HG02840 (cell line): ENCODE measurements around the gene SF1.
"Not testable (repeated sequence)": the region's sequence is repeated elsewhere in the genome, so short reads cannot be mapped to it uniquely, and the experiment has no call there.

Source experiments
- ATAC-seq: cut with Tn5 transposase; IDR thresholded peaks from one replicate; pipeline ENCODE4 v1.9.1; 2021; ENCODE audit warnings: mild to moderate bottlenecking, moderate library complexity, moderate number of reproducible peaks; ENCODE audit not compliant: unreplicated experiment, low FRiP score

SF1 gene

GRCh38 chr11:64778473-64779298 lies at the start of gene SF1:
Gene SF1, minus strand, starts transcription at chr11:64778542. Its CDS starts 150 bp downstream, at chr11:64778392.
- ATAC-seq, result peak; percentile 76

- no peak for ATAC-seq
Observed at GRCh38 chr11:64827451-64827839, 49.1 kb upstream of the SF1 start.

GRCh38 chr11:64826578-64827450 lies 48.5 kb upstream of the SF1 start:
- ATAC-seq, result no peak

GRCh38 chr11:64826062-64826461 lies 47.7 kb upstream of the SF1 start:
- no peak for ATAC-seq

GRCh38 chr11:64823568-64824119 lies 45.3 kb upstream of the SF1 start:
- no peak for ATAC-seq

GRCh38 chr11:64817476-64817875 lies 39.1 kb upstream of the SF1 start:
- ATAC-seq, result no peak

- not testable (repeated sequence) for ATAC-seq
Observed at GRCh38 chr11:64815433-64815832, 37.1 kb upstream of the SF1 start.

- no peak for ATAC-seq
Observed at GRCh38 chr11:64814712-64815187, 36.4 kb upstream of the SF1 start.

- no peak for ATAC-seq
Observed at GRCh38 chr11:64813826-64814225, 35.5 kb upstream of the SF1 start.

- no peak for ATAC-seq
Observed at GRCh38 chr11:64810891-64811272, 32.5 kb upstream of the SF1 start.

GRCh38 chr11:64810271-64810890 lies 32.0 kb upstream of the SF1 start, which contains the start of gene MEN1:
Gene MEN1, minus strand, starts transcription at chr11:64810551. Its CDS starts 442 bp downstream, at chr11:64810109.
- ATAC-seq, result peak; percentile 68

- no peak for ATAC-seq
Observed at GRCh38 chr11:64809781-64810241, 31.5 kb upstream of the SF1 start.

- ATAC-seq, result no peak
Observed at GRCh38 chr11:64805481-64805880, 27.1 kb upstream of the SF1 start.

GRCh38 chr11:64804346-64805210 lies 26.2 kb upstream of the SF1 start:
- ATAC-seq, result no peak

- ATAC-seq, result no peak
Observed at GRCh38 chr11:64803846-64804345, 25.6 kb upstream of the SF1 start.

- peak; percentile 57 for ATAC-seq
Observed at GRCh38 chr11:64803158-64803845, 25.0 kb upstream of the SF1 start, which contains the start of gene MAP4K2. Gene MAP4K2, minus strand, starts transcription at chr11:64803214. Its CDS starts 65 bp downstream, at chr11:64803149.

- peak; percentile 23 for ATAC-seq
Observed at GRCh38 chr11:64802370-64803157, 24.2 kb upstream of the SF1 start.
